Esophagus squamous epithelium (tissue), 5 donors: ENCODE data around the gene PEG3. TPM values are rescaled to one million over a fixed set of nuclear protein-coding genes. Genes with fewer than 3 reads are reported as not detected.

Source experiments
- DNase-seq: peaks from one replicate; lab custom pipeline; 2025; lab: John Stamatoyannopoulos, UW
- H3K27ac ChIP-seq, 4 donors: fragments of 200-600 bp; sonication (generic); one replicate each; pipeline ENCODE4 v1.5.1; 2016 to 2019; ENCODE audit warnings: mild to moderate bottlenecking in 1 of 4
- H3K27me3 ChIP-seq, 4 donors: fragments of 200-600 bp; sonication (generic); 1 replicate in 3 of 4; 2 replicates in 1 of 4; pipeline versions ENCODE4 v1.5.1 to v1.6.0; 2017 to 2021; ENCODE audit warnings: antibody characterized with exemption in 1 of 4
- H3K36me3 ChIP-seq, 3 donors: fragments of 200-600 bp; sonication (generic); one replicate each; pipeline ENCODE4 v1.5.1; 2016 to 2019
- H3K4me1 ChIP-seq, 3 donors: fragments of 200-600 bp; sonication (generic); one replicate each; pipeline ENCODE4 v1.5.1; 2017 to 2019
- H3K4me3 ChIP-seq, 4 donors: fragments of 200-600 bp; sonication (generic); 1 replicate in 3 of 4; 2 replicates in 1 of 4; pipeline ENCODE4 v1.5.1; 2016 to 2019; ENCODE audit warnings: mild to moderate bottlenecking in 2 of 4, moderate library complexity in 1 of 4
- H3K9me3 ChIP-seq, 3 donors: fragments of 200-600 bp; sonication (generic); one replicate each; pipeline ENCODE4 v1.5.1; 2016 to 2019
- POLR2A ChIP-seq, 4 donors: fragments of 450-650 bp; IDR thresholded peaks; one replicate each; pipeline ENCODE4 v1.6.1; 2017; ENCODE audit warnings: antibody characterized with exemption in 4 of 4, mild to moderate bottlenecking in 4 of 4, moderate library complexity in 3 of 4
- WGBS, 2 donors: methylation state at CpG; one replicate each; pipeline ENCODE4 v1.1.5; 2018; 5-methylcytosine and 5-hydroxymethylcytosine counted together
- intact Hi-C: fragments of 100-400 bp; cut with DNase I; formaldehyde crosslinking; loops from one replicate; pipeline ENCODE4 v1.15.0; 2022
- small RNA-seq, 4 donors: library from RNA; depleted of rRNA; stranded (forward); fragments of <200 nt; gene quantifications; one replicate each; pipeline ENCODE3, GENCODE V24; 2016
- total RNA-seq, 4 donors: library from RNA; depleted of rRNA; stranded (reverse); fragments of >200 nt; gene quantifications; one replicate each; pipeline ENCODE4 v1.1.0, GENCODE V29; 2016
- TF ChIP-seq, protein P1 (sequence below), 6 experiments: fragments of 450-650 bp in 4 of 6; fragments of 200-600 bp in 2 of 6; sonication (generic) in 2 of 6; IDR thresholded peaks; one replicate each; pipeline ENCODE4 v1.5.1; 2016 to 2019; ENCODE audit warnings: antibody characterized with exemption in 6 of 6, mild to moderate bottlenecking in 4 of 6, moderate library complexity in 4 of 6
- donor health status: DM: yes; HTN: yes; CAD: no.

The PEG3 gene
- total RNA-seq, 4 donors from 2014 or later: 0.57 to 4.0 (median 1.9) TPM

DNA sequence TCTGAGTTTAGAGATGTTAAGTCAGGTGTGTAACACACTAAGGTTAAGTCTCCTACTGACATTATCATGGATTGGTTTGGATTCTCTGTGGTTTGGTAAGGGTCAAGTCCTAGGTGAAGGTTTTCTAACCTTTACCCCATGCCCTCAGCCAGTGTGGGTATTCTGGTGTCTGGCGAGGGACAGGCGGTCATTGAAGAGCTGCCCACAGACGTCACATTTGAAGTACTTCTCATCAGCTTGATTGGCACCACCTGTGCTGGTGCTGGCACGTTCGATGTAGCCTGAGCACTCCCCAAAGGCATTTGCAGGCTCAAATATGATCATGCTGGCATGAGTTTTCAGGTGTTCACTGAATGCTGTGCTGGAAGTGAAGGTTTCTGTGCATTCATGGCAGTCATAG lies 27.0 kb downstream of the PEG3 start:
- peaks cover 0 to 16% (median 0%) of the 10 kb centered on the region in 3 donors for H3K36me3 ChIP-seq
- peaks cover 0 to 16% (median 8%) of the 10 kb centered on the region in 3 donors for H3K9me3 ChIP-seq
- H3K27ac ChIP-seq: no peak overlapping the region
- 86 to 87% methylated on average over 5 of the region's 5 CpGs for WGBS, 2 donors
- intact Hi-C loops: no loop called here
- no peak for TF ChIP-seq POLR2A (IDR thresholded peaks at IDR 0.05)
- TF ChIP-seq, protein P1, sequence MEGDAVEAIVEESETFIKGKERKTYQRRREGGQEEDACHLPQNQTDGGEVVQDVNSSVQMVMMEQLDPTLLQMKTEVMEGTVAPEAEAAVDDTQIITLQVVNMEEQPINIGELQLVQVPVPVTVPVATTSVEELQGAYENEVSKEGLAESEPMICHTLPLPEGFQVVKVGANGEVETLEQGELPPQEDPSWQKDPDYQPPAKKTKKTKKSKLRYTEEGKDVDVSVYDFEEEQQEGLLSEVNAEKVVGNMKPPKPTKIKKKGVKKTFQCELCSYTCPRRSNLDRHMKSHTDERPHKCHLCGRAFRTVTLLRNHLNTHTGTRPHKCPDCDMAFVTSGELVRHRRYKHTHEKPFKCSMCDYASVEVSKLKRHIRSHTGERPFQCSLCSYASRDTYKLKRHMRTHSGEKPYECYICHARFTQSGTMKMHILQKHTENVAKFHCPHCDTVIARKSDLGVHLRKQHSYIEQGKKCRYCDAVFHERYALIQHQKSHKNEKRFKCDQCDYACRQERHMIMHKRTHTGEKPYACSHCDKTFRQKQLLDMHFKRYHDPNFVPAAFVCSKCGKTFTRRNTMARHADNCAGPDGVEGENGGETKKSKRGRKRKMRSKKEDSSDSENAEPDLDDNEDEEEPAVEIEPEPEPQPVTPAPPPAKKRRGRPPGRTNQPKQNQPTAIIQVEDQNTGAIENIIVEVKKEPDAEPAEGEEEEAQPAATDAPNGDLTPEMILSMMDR (IDR thresholded peaks at IDR 0.05): no peak
- H3K27me3 ChIP-seq: no peaks in the 10 kb centered on the region
- H3K4me1 ChIP-seq: no peaks in the 10 kb centered on the region
- H3K4me3 ChIP-seq: no peak overlapping the region
- DNase-seq: no peak

DNA sequence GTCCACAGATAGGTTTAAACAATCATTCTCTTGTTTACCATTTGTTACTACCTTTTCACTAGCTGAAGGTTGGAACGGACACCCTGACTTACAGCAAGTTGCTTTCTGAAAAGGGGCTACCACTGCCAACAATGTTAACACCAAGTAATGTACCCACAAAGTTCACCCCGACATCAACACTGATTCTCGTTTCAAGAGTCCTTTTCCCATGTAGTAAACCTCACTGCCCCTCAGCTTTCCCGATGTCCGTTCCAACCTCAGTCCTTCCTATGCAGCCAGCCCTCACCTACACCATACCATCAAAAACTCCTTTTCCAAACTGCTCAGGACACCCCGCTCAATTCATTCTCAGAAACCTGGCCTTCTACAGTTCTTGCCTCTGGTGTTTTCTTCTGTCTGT lies 29.0 kb downstream of the PEG3 start:
- TF ChIP-seq, protein P1 (IDR thresholded peaks at IDR 0.05): no peak
- no peak for TF ChIP-seq POLR2A (IDR thresholded peaks at IDR 0.05)
- H3K9me3 ChIP-seq: peaks cover 0 to 14% (median 13%) of the 10 kb centered on the region in 3 donors
- DNase-seq: no peak
- 57 to 79% methylated on average over 6 of the region's 6 CpGs for WGBS, 2 donors
- H3K4me1 ChIP-seq: no peaks in the 10 kb centered on the region
- intact Hi-C loops: no loop called here
- no peaks in the 10 kb centered on the region for H3K27me3 ChIP-seq
- H3K36me3 ChIP-seq: no peaks in the 10 kb centered on the region
- H3K4me3 ChIP-seq: no peak overlapping the region
- no peak overlapping the region for H3K27ac ChIP-seq

DNA sequence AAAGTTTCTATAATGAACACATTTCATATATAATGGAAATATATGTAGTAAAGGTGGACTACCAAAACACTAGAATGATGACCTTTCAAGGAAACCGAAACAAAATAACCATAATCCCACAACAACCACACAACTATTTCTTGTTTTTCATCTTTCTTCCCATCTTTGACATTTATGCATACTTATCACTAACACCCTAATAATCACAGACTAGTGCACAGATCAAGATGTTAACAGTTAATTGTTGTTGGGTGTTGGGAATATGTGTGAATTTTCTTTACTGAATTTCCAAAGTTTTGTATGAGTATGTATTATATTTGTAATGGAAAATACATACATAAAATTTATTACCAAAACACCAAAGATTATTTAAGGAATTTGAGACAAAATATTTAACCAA lies 30.3 kb downstream of the PEG3 start:
- no peak for DNase-seq
- WGBS, 2 donors: 78 to 93% methylated on average over 1 of the region's 1 CpG
- Histone ChIP-seq H3K27me3 (no peaks in the 10 kb centered on the region), H3K27ac (no peak overlapping the region), H3K36me3 (no peaks in the 10 kb centered on the region), H3K9me3 (peaks cover 0 to 26% (median 11%) of the 10 kb centered on the region in 3 donors), H3K4me1 (no peaks in the 10 kb centered on the region), H3K4me3 (no peak overlapping the region)
- TF ChIP-seq POLR2A (IDR thresholded peaks at IDR 0.05): no peak
- TF ChIP-seq, protein P1 (IDR thresholded peaks at IDR 0.05): no peak
- intact Hi-C loops: no loop called here

DNA sequence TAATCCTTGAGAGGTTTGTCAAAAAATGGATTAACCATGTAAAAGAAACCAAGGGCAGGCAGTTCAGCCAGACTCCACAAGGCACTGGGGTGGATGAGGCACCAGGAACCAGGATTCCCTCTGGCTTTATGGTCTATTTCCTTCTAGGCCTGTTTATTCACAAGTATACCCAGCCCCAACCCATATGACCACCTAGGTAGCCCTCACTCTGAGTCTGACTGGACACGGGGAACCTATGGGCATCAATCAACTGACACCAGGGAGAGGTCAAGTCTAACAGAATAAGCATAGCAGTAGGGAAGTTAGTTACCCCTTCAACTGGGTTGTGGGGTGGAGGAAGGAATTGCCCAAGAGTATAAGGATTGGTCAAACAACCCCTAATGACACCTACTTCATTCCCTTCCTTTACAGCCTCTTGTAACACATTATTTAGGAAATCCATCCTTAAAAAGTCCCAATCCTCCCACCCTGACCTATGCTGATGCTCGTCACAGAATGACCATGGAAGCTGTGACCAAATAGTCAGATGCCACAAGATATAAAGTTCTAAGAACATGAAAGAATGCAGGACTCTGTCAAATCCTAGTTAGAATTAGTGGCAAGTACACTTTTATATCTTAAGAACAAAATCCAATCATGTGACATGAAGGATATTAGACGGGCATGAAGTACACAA lies 31.7 kb downstream of the PEG3 start:
- intact Hi-C loops: no loop called here
- no peak for DNase-seq
- H3K9me3 ChIP-seq: peaks cover 0 to 39% (median 11%) of the 10 kb centered on the region in 3 donors
- no peak overlapping the region for H3K4me3 ChIP-seq
- no peaks in the 10 kb centered on the region for H3K4me1 ChIP-seq
- TF ChIP-seq, protein P1 (IDR thresholded peaks at IDR 0.05): no peak
- TF ChIP-seq POLR2A (IDR thresholded peaks at IDR 0.05): no peak
- H3K36me3 ChIP-seq: no peaks in the 10 kb centered on the region
- WGBS, 2 donors: 75 to 88% methylated on average over 3 of the region's 3 CpGs
- no peaks in the 10 kb centered on the region for H3K27me3 ChIP-seq
- H3K27ac ChIP-seq: no peak overlapping the region

DNA sequence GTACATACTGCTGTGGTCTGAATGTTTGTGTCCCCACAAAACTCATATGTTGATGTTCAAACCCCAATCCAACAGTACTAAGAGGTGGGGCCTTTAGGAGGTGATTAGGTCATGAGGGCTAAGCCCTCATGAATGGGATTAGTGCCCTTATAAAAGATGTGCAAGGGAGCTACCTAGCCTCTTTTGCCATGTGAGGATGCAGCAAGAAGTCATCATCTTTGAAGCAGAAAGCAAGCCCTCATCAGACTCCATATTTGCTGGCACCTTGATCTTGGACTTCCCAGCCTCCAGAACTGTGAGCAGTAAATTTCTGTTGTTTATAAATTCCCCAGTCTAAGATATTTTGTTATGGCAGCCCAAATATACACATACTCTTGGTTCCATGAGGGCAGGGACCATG lies 33.9 kb downstream of the PEG3 start:
- H3K4me1 ChIP-seq: no peaks in the 10 kb centered on the region
- peaks cover 0 to 54% (median 15%) of the 10 kb centered on the region in 3 donors for H3K9me3 ChIP-seq
- H3K36me3 ChIP-seq: no peaks in the 10 kb centered on the region
- no peak overlapping the region for H3K27ac ChIP-seq
- H3K4me3 ChIP-seq: no peak overlapping the region
- TF ChIP-seq, protein P1 (IDR thresholded peaks at IDR 0.05): no peak
- TF ChIP-seq POLR2A (IDR thresholded peaks at IDR 0.05): no peak
- intact Hi-C loops: no loop called here
- H3K27me3 ChIP-seq: no peaks in the 10 kb centered on the region
- no peak for DNase-seq

Small RNA genes lying within 50 kb of the gene (small RNA-seq; reads per million reads assigned to genes)
- 0 reads per million in 4 donors for gene AC006115.2

Other genes with a start within 250 kb of the PEG3 start
- gene ZNF71, start 245.4 kb downstream of the PEG3 start, total RNA-seq: 1 to 10 TPM; 3.0 to 8.4 (median 3.4) TPM
- gene SMIM17, start 197.6 kb downstream of the PEG3 start, total RNA-seq: under 1 TPM in 1 of 4 donors, not detected in 3; 0.87 TPM
- 1 to 10 TPM in 2 of 4 donors, under 1 TPM in 2; 0.18 to 3.9 (median 0.87) TPM for gene ZNF835, start 169.0 kb downstream of the PEG3 start, total RNA-seq
- gene ZIM2, start within 50 bp of the PEG3 start, total RNA-seq: under 1 TPM in 1 of 4 donors, not detected in 3; 0.38 TPM